Medulla oblongata (tissue), 1 donor: ENCODE measurements around the gene TAS1R3.

ENCODE experiments used
- DNase-seq: peaks from one replicate; pipeline ENCODE4 v3.0.0-alpha.2; 2015; ENCODE audit errors: extremely low spot score

TAS1R3 gene

GRCh38 chr1:1331068-1331965, at the start of gene TAS1R3:
Gene TAS1R3, plus strand, starts transcription at chr1:1331280. Its CDS starts 66 bp downstream, at chr1:1331346.
- no peak for DNase-seq

- no peak for DNase-seq
These were observed 49.4 kb upstream of the TAS1R3 start for GRCh38 chr1:1281533-1282321.

GRCh38 chr1:1282998-1283397, 48.1 kb upstream of the TAS1R3 start:
- no peak for DNase-seq

- DNase-seq, result no peak
These were observed 47.3 kb upstream of the TAS1R3 start for GRCh38 chr1:1283821-1284220.

- no peak for DNase-seq
These were observed 46.6 kb upstream of the TAS1R3 start for GRCh38 chr1:1284221-1285101.

GRCh38 chr1:1285102-1285571, 45.9 kb upstream of the TAS1R3 start:
- no peak for DNase-seq

- DNase-seq, result no peak
These were observed 45.3 kb upstream of the TAS1R3 start for GRCh38 chr1:1285611-1286311.

- no peak for DNase-seq
These were observed 44.5 kb upstream of the TAS1R3 start for GRCh38 chr1:1286313-1287261.

- no peak for DNase-seq
These were observed 43.6 kb upstream of the TAS1R3 start for GRCh38 chr1:1287288-1288110.

- no peak for DNase-seq
These were observed 40.8 kb upstream of the TAS1R3 start for GRCh38 chr1:1290238-1290731.

- DNase-seq, result no peak
These were observed 40.0 kb upstream of the TAS1R3 start for GRCh38 chr1:1291023-1291528.

- DNase-seq, result peak; percentile 31
These were observed 39.3 kb upstream of the TAS1R3 start for GRCh38 chr1:1291548-1292441.

GRCh38 chr1:1292442-1292779, 38.7 kb upstream of the TAS1R3 start:
- no peak for DNase-seq

GRCh38 chr1:1292851-1293250, 38.2 kb upstream of the TAS1R3 start:
- DNase-seq, result no peak

GRCh38 chr1:1293263-1294249, 37.5 kb upstream of the TAS1R3 start:
- DNase-seq, result no peak

- no peak for DNase-seq
These were observed 36.7 kb upstream of the TAS1R3 start for GRCh38 chr1:1294250-1294890.
